ENCODE measurements around the gene SETDB2.

GRCh38 chr13:49481788-49482187 is 37.7 kb downstream of the SETDB2 start:
- TF ChIP-seq, protein P1, sequence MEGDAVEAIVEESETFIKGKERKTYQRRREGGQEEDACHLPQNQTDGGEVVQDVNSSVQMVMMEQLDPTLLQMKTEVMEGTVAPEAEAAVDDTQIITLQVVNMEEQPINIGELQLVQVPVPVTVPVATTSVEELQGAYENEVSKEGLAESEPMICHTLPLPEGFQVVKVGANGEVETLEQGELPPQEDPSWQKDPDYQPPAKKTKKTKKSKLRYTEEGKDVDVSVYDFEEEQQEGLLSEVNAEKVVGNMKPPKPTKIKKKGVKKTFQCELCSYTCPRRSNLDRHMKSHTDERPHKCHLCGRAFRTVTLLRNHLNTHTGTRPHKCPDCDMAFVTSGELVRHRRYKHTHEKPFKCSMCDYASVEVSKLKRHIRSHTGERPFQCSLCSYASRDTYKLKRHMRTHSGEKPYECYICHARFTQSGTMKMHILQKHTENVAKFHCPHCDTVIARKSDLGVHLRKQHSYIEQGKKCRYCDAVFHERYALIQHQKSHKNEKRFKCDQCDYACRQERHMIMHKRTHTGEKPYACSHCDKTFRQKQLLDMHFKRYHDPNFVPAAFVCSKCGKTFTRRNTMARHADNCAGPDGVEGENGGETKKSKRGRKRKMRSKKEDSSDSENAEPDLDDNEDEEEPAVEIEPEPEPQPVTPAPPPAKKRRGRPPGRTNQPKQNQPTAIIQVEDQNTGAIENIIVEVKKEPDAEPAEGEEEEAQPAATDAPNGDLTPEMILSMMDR (IDR thresholded peaks at IDR 0.05): no peak
- TF ChIP-seq POLR2A (IDR thresholded peaks at IDR 0.05): no peak
